Stimulated activated CD4-positive, alpha-beta T cell treated with anti-CD3 and anti-CD28 coated beads, Interleukin-4, amount 100 ng/mL, for 24 hours (primary cell): ENCODE data around the gene UBE2E1.

Experiments
- DNase-seq: peaks from one replicate; pipeline ENCODE4 v3.0.0-alpha.2; 2020

UBE2E1 gene

GRCh38 chr3:23805633-23806533 is at the start of gene UBE2E1:
UBE2E1 (plus strand) TSS chr3:23805955; CDS start chr3:23807270, 1,315 bp downstream.
- DNase-seq: peak; percentile 60

- DNase-seq: no peak
Measured at GRCh38 chr3:23756206-23756840, 49.4 kb upstream of the UBE2E1 start.

- no peak for DNase-seq
Measured at GRCh38 chr3:23758253-23758838, 47.4 kb upstream of the UBE2E1 start.

GRCh38 chr3:23760325-23760724 is 45.4 kb upstream of the UBE2E1 start:
- DNase-seq: no peak

GRCh38 chr3:23760871-23761373 is 44.8 kb upstream of the UBE2E1 start:
- peak; percentile 5 for DNase-seq

GRCh38 chr3:23761440-23761896 is 44.3 kb upstream of the UBE2E1 start:
- no peak for DNase-seq

- no peak for DNase-seq
Measured at GRCh38 chr3:23762214-23762613, 43.5 kb upstream of the UBE2E1 start.

- no peak for DNase-seq
Measured at GRCh38 chr3:23762759-23763477, 42.8 kb upstream of the UBE2E1 start.

GRCh38 chr3:23764407-23764806 is 41.3 kb upstream of the UBE2E1 start:
- DNase-seq: no peak

- DNase-seq: no peak
Measured at GRCh38 chr3:23767546-23767945, 38.2 kb upstream of the UBE2E1 start.

- DNase-seq: no peak
Measured at GRCh38 chr3:23775254-23775909, 30.4 kb upstream of the UBE2E1 start.

- DNase-seq: no peak
Measured at GRCh38 chr3:23776352-23776891, 29.3 kb upstream of the UBE2E1 start.

- DNase-seq: no peak
Measured at GRCh38 chr3:23778446-23778845, 27.3 kb upstream of the UBE2E1 start.

GRCh38 chr3:23779841-23780240 is 25.9 kb upstream of the UBE2E1 start:
- DNase-seq: no peak

GRCh38 chr3:23781051-23781450 is 24.7 kb upstream of the UBE2E1 start:
- DNase-seq: no peak

- no peak for DNase-seq
Measured at GRCh38 chr3:23781871-23782270, 23.9 kb upstream of the UBE2E1 start.

GRCh38 chr3:23785097-23785645 is 20.6 kb upstream of the UBE2E1 start:
- DNase-seq: no peak

GRCh38 chr3:23785882-23786281 is 19.9 kb upstream of the UBE2E1 start:
- DNase-seq: no peak

- no peak for DNase-seq
Measured at GRCh38 chr3:23791678-23792077, 14.1 kb upstream of the UBE2E1 start.

GRCh38 chr3:23793528-23794134 is 12.1 kb upstream of the UBE2E1 start:
- DNase-seq: no peak

- no peak for DNase-seq
Measured at GRCh38 chr3:23795096-23795495, 10.7 kb upstream of the UBE2E1 start.
